H1 (cell line): Measurements from ENCODE around the gene KIF26B. TPM values are rescaled to one million over a fixed set of nuclear protein-coding genes. Genes with fewer than 3 reads are reported as not detected.

Experiments
- SP2 ChIP-seq: IDR thresholded peaks from 2 replicates; pipeline ENCODE4 v1.6.1; 2012; ENCODE audit warnings: mild to moderate bottlenecking, low read length, inconsistent platforms
- TAF7 ChIP-seq: optimal IDR thresholded peaks from 2 replicates; pipeline ENCODE3; 2011; ENCODE audit warnings: low read depth, mild to moderate bottlenecking, inconsistent platforms, low read length, moderate library complexity, borderline replicate concordance
- polyA plus RNA-seq, 7 experiments: library from polyadenylated mRNA; depleted of rRNA in 3 of 7; stranded (reverse) in 5 of 7; unstranded in 2 of 7; fragments of >200 nt in 5 of 7; fragments of 200-250 nt in 2 of 7; gene quantifications; 1 replicate in 5 of 7; 2 replicates in 1 of 7; 4 replicates in 1 of 7; pipeline versions ENCODE4 v1.2.1 to v1.2.3, GENCODE V29; 2011 to 2013; ENCODE audit warnings: missing spikeins in 2 of 7, mixed read lengths in 2 of 7
- total RNA-seq: library from RNA; stranded (reverse); fragmentation: NEBNext Ultra II Directional; extraction: Animal tissue kit (Norgen Biotek cat#: 25700); gene quantifications from 2 replicates; pipeline ENCODE4 v1.2.1, GENCODE V29; 2021
- TF ChIP-seq, protein P1 (sequence below), 3 experiments: IDR thresholded peaks; 1 replicate in 2 of 3; 2 replicates in 1 of 3; pipeline versions ENCODE4 v1.5.1 to v1.6.1; 2011; ENCODE audit warnings: low read length in 3 of 3, mild to moderate bottlenecking in 3 of 3, inconsistent platforms in 2 of 3, low read depth in 1 of 3, moderate library complexity in 1 of 3; ENCODE audit not compliant: insufficient read depth in 1 of 3; ENCODE audit errors: control extremely low read depth in 1 of 3
- TF ChIP-seq, protein P2 (sequence below): IDR thresholded peaks from 2 replicates; pipeline ENCODE4 v1.6.1; 2012; ENCODE audit warnings: inconsistent platforms

Gene KIF26B
- total and polyA plus RNA-seq, 2 of the 8 experiments (the other 6 are each of a cell fraction or from before 2014, with no cell fraction given): 0.06 to 0.28 TPM

DNA sequence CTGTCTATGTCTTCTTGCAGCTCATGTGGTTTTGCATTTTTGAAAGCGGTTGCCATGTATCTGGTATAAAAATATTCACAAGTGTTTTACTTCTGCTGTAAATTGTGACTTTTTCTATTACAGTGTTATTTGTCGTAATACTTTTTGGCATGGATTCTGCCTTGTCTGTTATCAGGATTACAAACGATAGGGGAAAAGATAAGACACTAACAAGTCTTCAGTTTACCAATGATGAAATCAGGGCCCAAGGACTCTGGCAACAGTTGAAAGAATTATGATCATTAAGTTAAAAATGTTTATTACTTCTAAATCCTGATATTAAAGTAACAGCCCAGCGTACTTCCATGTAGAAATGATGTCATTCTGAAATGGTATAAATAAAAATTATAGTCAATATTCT lies 298.8 kb downstream of the KIF26B start (continued):
- TF ChIP-seq, protein P1, sequence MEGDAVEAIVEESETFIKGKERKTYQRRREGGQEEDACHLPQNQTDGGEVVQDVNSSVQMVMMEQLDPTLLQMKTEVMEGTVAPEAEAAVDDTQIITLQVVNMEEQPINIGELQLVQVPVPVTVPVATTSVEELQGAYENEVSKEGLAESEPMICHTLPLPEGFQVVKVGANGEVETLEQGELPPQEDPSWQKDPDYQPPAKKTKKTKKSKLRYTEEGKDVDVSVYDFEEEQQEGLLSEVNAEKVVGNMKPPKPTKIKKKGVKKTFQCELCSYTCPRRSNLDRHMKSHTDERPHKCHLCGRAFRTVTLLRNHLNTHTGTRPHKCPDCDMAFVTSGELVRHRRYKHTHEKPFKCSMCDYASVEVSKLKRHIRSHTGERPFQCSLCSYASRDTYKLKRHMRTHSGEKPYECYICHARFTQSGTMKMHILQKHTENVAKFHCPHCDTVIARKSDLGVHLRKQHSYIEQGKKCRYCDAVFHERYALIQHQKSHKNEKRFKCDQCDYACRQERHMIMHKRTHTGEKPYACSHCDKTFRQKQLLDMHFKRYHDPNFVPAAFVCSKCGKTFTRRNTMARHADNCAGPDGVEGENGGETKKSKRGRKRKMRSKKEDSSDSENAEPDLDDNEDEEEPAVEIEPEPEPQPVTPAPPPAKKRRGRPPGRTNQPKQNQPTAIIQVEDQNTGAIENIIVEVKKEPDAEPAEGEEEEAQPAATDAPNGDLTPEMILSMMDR (IDR thresholded peaks at IDR 0.05; ENCODE audit: control extremely low read depth in 1 of 3, insufficient read depth in 1 of 3, low read depth in 1 of 3, low read length in 3 of 3): no peak
- TF ChIP-seq, protein P2, sequence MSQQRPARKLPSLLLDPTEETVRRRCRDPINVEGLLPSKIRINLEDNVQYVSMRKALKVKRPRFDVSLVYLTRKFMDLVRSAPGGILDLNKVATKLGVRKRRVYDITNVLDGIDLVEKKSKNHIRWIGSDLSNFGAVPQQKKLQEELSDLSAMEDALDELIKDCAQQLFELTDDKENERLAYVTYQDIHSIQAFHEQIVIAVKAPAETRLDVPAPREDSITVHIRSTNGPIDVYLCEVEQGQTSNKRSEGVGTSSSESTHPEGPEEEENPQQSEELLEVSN: no peak
- TF ChIP-seq SP2 (no peak), TAF7 (no peak)
